Activated naive CD4-positive, alpha-beta T cell treated with anti-CD3 and anti-CD28 coated beads for 36 hours (primary cell): ENCODE results near the gene PAK6. TPM values are rescaled to one million over a fixed set of nuclear protein-coding genes. Genes with fewer than 3 reads are reported as not detected.

ENCODE experiments used
- CTCF ChIA-PET: fragments of 350-600 bp; sonication (Branson Sonifier 250); formaldehyde crosslinking; loops from one replicate; lab custom pipeline; 2021; ENCODE audit warnings: antibody characterized with exemption; lab: Charles Lee
- DNase-seq: peaks from one replicate; pipeline ENCODE4 v3.0.0-alpha.2; 2020
- H3K27ac Mint-ChIP-seq: one replicate; pipeline ENCODE4 v1.8.0; 2021; ENCODE audit warnings: mild to moderate bottlenecking, mixed read lengths
- H3K27me3 Mint-ChIP-seq: one replicate; pipeline ENCODE4 v1.8.0; 2021; ENCODE audit warnings: low read depth, mixed read lengths
- H3K36me3 Mint-ChIP-seq: one replicate; pipeline ENCODE4 v1.8.0; 2021; ENCODE audit warnings: low read depth, mixed read lengths
- H3K4me1 Mint-ChIP-seq: one replicate; pipeline ENCODE4 v1.8.0; 2021; ENCODE audit warnings: low read depth, mixed read lengths
- H3K4me3 Mint-ChIP-seq: one replicate; pipeline ENCODE4 v1.8.0; 2021; ENCODE audit warnings: mild to moderate bottlenecking, moderate library complexity, mixed read lengths
- H3K9me3 Mint-ChIP-seq: one replicate; pipeline ENCODE4 v1.8.0; 2021; ENCODE audit warnings: mixed read lengths
- intact Hi-C: fragments of 100-400 bp; cut with micrococcal nuclease; formaldehyde crosslinking; loops from one replicate; pipeline ENCODE4 v1.15.1; 2023
- total RNA-seq, 2 experiments: library from RNA; stranded (reverse); gene quantifications; one replicate each; pipeline ENCODE4 v1.2.3, GENCODE V29; 2021

The PAK6 gene
- total RNA-seq, 2 experiments from 2014 or later, result not detected

- Mint-ChIP-seq H3K9me3 (no peaks in the 10 kb centered on the region), H3K27ac (no peak overlapping the region), H3K4me1 (peaks cover 22% of the 10 kb centered on the region), H3K27me3 (no peaks in the 10 kb centered on the region), H3K4me3 (peak overlapping the region; percentile 73), H3K36me3 (peaks cover 3% of the 10 kb centered on the region)
- CTCF ChIA-PET, result interaction anchor here (0.5 to 17.8 kb wide), 14 partner anchors 11 to 101 kb away, joined by 3 to 448 read pairs (median 6); partner anchors contain the start of genes CCDC9B and PLCB2
- intact Hi-C loops, result loop anchor here (1.0 to 5.0 kb wide), 8 partner anchors 17 to 542 kb away; partner anchors contain the start of genes ANKRD63, BMF, DISP2 and EIF2AK4
- peak; percentile 62 for DNase-seq
Observed at GRCh38 chr15:40323953-40324937, 85.4 kb downstream of the PAK6 start.

GRCh38 chr15:40325188-40325587, 86.3 kb downstream of the PAK6 start:
- intact Hi-C loops, result loop anchor here (2.0 kb wide), 1 partner anchor 34 kb away; the partner anchor contains the start of gene DISP2
- Mint-ChIP-seq H3K27ac (no peak overlapping the region), H3K4me1 (peaks cover 22% of the 10 kb centered on the region), H3K27me3 (no peaks in the 10 kb centered on the region), H3K36me3 (peaks cover 3% of the 10 kb centered on the region), H3K4me3 (peak overlapping the region; percentile 73), H3K9me3 (no peaks in the 10 kb centered on the region)
- no peak for DNase-seq
- CTCF ChIA-PET, result interaction anchor here (0.5 to 5.8 kb wide), 17 partner anchors 8 to 360 kb away, joined by 3 to 130 read pairs (median 5); partner anchors contain the start of genes CCDC9B and PLCB2

GRCh38 chr15:40325700-40326099, 86.8 kb downstream of the PAK6 start:
- no peak for DNase-seq
- no peaks in the 10 kb centered on the region for H3K27me3 Mint-ChIP-seq
- H3K4me1 Mint-ChIP-seq, result peaks cover 22% of the 10 kb centered on the region
- CTCF ChIA-PET, result interaction anchor here (0.6 to 5.8 kb wide), 14 partner anchors 9 to 361 kb away, joined by 3 to 130 read pairs (median 5); partner anchors contain the start of gene CCDC9B
- H3K36me3 Mint-ChIP-seq, result peaks cover 3% of the 10 kb centered on the region
- H3K27ac Mint-ChIP-seq, result no peak overlapping the region
- no peak overlapping the region for H3K4me3 Mint-ChIP-seq
- intact Hi-C loops, result loop anchor here (2.0 kb wide), 1 partner anchor 33 kb away; the partner anchor contains the start of gene DISP2
- H3K9me3 Mint-ChIP-seq, result no peaks in the 10 kb centered on the region

Other genes starting within 250 kb of the PAK6 start
- gene SRP14, start 199.9 kb upstream of the PAK6 start, total RNA-seq, result 100 to 1,000 TPM; 185 to 198 TPM
- 10 to 100 TPM in 1 of 2 experiments, 1 to 10 TPM in 1; 9.4 to 10.3 TPM for gene BMF, start 130.2 kb upstream of the PAK6 start, total RNA-seq
- gene BUB1B, start 78.0 kb upstream of the PAK6 start, total RNA-seq, result 100 to 1,000 TPM; 102 to 106 TPM
- not detected for gene ANKRD63, start 44.0 kb downstream of the PAK6 start, total RNA-seq
- gene PLCB2, start 68.9 kb downstream of the PAK6 start, total RNA-seq, result 10 to 100 TPM; 55.0 to 56.7 TPM
- gene INAFM2, start 84.6 kb downstream of the PAK6 start, total RNA-seq, result 1 to 10 TPM; 4.9 to 6.5 TPM
- gene CCDC9B, start 101.9 kb downstream of the PAK6 start, total RNA-seq, result 1 to 10 TPM; 1.9 to 2.2 TPM
- not detected for gene PHGR1, start 112.0 kb downstream of the PAK6 start, total RNA-seq
- gene DISP2, start 119.2 kb downstream of the PAK6 start, total RNA-seq, result under 1 TPM in 1 of 2 experiments, not detected in 1; 0.02 TPM
- 10 to 100 TPM; 60.7 to 62.1 TPM for gene KNSTRN, start 143.7 kb downstream of the PAK6 start, total RNA-seq
- gene IVD, start 166.7 kb downstream of the PAK6 start, total RNA-seq, result 10 to 100 TPM; 33.1 to 34.1 TPM
- 10 to 100 TPM in 1 of 2 experiments, 1 to 10 TPM in 1; 9.9 to 11.7 TPM for gene BAHD1, start 201.9 kb downstream of the PAK6 start, total RNA-seq
- gene CHST14, start 231.9 kb downstream of the PAK6 start, total RNA-seq, result 1 to 10 TPM; 4.4 to 4.6 TPM